ENCODE data around the gene WNT16.

The WNT16 gene

GRCh38 chr7:121344093-121344492, 15.3 kb downstream of the WNT16 start:
- no peak for DNase-seq (ENCODE audit: low spot score)

GRCh38 chr7:121344497-121344896, 15.7 kb downstream of the WNT16 start:
- DNase-seq (ENCODE audit: low spot score): no peak

DNA sequence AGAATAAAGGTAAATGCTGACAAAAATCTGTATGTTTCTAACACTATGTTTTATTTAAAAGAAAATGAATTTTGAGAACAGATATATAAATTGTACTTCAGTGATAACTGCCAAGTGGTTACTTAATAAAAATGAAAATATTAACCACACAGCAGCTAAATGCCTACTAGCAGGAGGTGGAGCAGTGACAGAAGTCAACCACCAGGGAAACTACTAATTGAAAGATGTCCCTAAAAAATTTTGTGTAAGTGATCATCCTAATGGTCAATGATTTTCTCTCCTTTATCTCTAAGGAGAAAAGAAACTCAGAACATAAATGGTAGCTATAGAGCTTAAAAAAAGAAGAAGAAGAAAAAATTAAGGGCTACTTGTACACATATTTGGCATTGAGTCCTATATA, 22.9 kb downstream of the WNT16 start:
- DNase-seq (ENCODE audit: low spot score): no peak

DNA sequence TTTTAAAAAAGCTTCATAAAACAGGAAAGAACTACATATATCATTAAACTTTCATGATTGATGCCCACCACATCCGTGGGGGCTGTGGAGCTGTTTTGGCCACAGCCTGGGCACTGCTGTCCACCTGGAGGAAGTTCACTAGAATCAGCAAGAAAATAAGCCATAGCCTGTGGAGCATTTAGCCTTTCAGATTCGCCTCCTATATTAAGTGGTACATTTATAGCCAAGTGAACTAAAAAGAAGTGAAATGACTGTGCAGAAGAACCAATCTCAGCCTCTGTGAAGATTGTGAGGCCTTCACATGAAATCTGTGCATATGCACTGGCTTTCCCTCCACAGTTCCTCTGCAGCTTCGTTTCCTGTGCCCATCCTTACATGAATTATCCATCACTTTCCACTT, 23.5 kb downstream of the WNT16 start:
- no peak for DNase-seq (ENCODE audit: low spot score)

DNA sequence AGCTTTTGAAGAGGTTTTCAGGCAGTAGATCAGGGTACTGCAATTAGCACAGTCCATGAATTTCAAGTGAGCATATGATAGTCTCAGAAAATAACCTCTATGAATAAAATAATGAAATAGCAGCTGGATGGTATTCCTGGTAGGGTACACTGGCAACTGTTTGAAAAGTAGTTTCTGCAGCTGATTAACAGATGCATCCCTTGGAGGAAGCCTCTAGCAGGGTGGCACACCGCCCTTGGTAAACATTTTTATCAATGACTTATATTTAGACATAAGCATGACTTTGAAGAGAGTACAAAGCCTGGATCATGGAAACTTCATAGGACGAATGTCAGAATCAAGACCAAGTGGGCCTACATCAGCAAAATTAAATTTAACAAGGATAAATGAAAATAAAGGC, 26.8 kb downstream of the WNT16 start:
- no peak for DNase-seq (ENCODE audit: low spot score)

- no peak for DNase-seq (ENCODE audit: low spot score)
Observed at GRCh38 chr7:121360564-121360963, 31.8 kb downstream of the WNT16 start.

DNA sequence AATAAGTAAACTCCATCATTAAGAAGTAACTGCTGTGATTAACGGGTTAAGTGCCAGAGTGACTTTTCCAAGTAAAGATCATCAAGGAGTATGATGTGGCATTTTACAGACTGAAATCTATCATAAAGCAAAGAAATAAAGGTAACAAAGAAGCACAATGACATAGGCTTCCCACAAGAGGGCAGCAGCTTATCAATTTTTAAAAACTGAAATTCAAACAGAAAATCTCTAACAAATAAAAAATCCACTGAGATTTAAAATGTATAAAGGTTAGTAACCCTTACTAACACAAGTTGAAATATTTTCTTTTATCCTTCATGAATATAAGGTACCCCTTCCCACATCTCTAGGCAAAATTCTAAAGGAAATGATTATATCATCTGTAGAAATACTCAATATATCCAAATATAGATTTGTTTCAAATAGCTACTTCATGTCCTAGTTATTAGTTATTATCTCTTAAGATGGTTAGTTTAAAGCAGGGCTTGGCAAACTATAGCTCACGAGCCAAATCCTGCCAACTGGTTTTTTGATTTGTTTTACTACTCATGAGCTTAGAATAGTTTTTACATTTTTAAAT, 38.1 kb downstream of the WNT16 start:
- DNase-seq (ENCODE audit: low spot score): peak; percentile 56

DNA sequence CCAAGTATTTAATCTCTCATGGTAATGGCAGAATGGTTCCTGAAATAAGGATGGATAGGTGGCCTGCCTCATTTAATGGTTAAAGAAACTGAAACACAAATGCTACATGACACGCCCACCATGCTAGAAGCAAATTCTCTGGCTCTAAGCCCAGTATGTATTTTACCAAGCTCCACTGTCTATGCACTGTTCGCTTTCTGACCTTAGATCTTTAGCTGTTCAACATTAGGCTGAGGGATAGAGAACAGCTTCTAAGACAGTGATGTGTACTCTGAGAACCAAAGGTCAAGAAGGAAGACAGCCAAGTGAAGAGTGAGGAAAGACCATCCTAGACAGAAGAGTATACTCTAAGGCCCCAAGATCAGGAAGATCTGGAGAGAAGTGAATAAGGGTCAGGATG, 40.7 kb downstream of the WNT16 start:
- DNase-seq (ENCODE audit: low spot score): peak; percentile 44

- DNase-seq (ENCODE audit: low spot score): no peak
Observed at GRCh38 chr7:121371367-121371766, 42.6 kb downstream of the WNT16 start.

- no peak for DNase-seq (ENCODE audit: low spot score)
Observed at GRCh38 chr7:121371883-121372282, 43.1 kb downstream of the WNT16 start.

DNA sequence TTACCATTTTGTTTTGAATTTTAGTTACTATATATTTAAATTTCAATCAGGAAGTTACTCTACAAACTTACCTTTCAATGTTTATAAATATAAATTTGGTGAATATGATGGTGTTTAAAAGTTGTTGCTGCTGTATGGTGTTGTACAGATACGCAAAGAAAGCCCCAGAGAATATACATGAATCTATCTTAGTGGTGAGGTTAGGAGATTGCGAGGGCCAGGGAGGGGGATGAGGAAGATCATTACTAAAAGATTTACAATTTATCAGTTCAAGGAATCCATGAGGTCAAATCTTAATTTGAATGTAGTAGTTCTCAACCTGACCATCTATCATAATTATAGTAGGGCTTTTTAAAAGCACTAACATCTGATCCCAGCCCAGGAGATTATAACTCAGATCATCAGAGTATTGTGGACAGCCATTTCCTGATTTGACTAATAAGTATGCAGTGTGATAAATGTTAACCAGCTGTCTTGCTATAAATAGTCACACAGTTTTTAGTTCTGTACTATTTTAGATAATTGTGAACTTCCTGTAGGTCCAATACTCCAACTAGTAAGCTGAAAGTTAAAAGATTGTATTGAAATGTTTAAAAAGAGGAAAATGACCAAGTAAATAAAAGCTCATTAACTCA, 43.7 kb downstream of the WNT16 start:
- no peak for DNase-seq (ENCODE audit: low spot score)

DNA sequence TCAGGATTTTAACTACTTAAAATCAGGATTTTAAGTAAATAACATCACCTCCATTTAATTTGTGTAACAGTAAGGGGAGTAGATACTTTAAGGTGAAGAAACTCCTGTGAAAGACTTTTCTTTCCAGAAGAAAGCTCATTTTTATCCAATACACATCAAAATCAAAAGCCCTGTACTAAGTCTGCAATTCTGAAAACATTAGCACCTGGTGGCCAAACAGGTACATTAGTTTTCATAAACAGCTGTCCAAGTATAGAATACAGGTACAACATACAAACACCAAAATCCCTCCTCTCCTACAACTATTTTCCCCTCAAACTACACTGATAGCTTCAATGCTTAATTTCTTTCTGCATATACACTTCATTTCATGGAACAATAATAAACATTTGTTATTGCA, 44.4 kb downstream of the WNT16 start:
- no peak for DNase-seq (ENCODE audit: low spot score)

DNA sequence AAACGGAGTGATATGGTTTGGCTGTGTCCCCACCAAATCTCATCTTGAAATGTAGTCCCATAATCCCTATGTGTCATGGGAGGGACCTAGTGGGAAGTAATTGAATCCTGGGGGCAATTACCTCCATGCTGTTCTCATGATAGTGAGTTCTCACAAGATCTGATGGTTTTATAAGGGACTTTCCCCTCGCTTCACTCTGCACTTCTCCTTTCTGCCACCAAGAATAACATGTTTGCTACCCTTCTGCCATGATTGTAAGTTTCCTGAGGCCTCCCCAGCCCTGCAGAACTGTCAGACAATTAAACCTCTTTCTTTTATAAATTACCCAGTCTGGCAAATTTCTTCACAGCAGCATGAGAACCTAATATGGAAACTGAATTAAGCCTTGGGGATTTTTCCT, 48.2 kb downstream of the WNT16 start:
- DNase-seq (ENCODE audit: low spot score): no peak

DNA sequence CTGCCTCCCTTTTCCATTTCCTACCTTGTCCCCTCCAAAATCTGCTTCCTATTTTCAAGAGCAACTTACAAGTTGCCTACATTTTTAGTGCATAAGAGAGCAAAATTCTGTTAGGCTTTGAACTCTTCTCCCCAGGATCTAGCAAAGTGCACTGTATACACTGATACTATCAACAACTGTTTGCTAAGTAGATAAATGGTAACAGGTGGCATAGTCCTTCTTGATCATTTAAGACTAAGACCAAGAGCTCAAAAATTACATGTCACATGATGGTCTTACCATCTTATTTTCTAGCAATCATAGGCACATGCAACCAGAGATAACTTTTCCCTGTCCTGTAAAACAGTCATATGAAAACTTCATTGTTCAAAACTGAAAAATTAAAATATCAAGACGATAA, 51.1 kb downstream of the WNT16 start:
- DNase-seq (ENCODE audit: low spot score): no peak

GRCh38 chr7:121382473-121382872, 53.7 kb downstream of the WNT16 start:
- no peak for DNase-seq (ENCODE audit: low spot score)

DNA sequence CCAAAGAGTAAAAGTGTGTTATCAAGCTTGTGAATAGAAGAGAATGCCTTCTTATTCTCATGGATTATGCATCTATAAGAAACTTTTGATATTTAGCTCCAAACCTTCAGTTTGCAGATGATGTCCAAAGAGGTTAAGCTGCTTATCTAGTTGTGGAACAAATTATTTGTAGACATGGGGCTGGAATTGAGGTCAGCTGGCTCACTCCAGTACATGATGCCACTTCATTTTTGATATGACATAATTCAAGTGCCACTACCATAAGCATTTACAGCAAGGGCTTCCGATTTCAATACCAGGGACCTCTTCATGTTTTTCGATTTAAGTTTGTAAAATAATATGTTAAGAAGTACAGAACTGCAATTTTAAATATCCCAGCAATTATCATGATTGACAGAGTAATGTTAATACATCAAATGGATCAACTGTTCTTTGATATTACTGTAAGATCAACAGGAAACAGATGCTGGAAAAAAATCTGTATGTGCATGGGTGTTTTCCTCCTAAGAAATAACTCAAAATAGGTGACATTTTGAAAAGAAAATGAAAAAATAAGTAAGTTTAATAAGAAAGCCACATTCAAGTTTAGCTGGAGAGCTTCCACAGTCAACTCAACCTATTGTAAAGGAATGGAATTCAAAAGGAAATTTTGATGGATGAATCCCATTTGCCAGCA, 54.6 kb downstream of the WNT16 start:
- no peak for DNase-seq (ENCODE audit: low spot score)

GRCh38 chr7:121384265-121384664, 55.5 kb downstream of the WNT16 start:
- no peak for DNase-seq (ENCODE audit: low spot score)

DNA sequence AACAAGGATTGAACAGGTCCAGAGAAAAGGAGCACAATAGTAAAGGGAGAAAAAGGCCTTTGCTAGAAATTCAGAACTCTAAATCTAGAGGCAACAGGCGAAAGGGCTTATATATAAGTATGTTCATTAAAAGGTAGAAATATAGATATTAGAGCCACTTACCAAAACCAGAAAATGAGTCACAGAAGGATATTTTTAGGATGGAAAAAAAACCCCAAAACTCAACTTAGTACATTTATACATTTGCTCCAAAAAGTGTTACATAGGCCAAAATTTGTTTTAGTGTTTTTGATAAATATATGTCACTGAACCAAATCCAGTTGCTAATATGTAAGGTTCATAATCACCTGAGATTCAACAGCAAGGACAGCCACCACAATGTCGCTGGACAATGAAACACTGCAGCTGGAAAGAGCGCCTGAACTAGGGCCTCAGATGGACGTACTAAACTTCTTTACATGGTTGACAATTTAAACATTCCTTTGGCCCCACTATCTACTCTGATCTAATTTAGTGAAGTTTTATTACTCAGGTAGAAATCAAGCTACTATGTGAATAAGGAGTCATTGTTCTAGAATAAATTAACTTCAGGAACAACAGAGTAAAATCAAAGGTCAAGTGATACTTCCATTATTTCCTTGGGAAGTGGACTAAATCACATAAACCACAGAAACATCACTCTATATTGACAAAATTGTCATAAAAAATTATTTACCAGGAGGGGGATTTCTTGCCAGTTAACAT, 56.4 kb downstream of the WNT16 start:
- no peak for DNase-seq (ENCODE audit: low spot score)

DNA sequence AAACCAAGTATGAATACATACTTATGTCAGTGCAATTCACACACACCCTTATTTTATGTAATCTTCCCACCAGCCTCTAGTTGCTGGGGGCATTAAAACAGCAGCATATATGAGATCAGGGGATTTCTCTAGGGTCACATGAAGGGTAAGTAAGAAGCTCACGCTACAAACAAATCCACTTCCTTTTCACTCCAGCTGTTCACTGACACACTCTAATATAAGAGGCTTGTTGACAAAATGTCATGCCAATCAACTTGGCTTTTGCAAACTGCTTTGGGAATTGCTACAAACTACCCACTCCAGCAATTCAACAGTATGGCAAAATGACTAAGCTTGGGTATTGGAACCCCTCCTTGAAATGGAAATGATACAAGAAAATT, 57.0 kb downstream of the WNT16 start:
- no peak for DNase-seq (ENCODE audit: low spot score)

GRCh38 chr7:121388950-121389349, 60.1 kb downstream of the WNT16 start:
- DNase-seq (ENCODE audit: low spot score): no peak

- DNase-seq (ENCODE audit: low spot score): no peak
Observed at GRCh38 chr7:121390109-121390508, 61.3 kb downstream of the WNT16 start.

GRCh38 chr7:121390617-121391016, 61.8 kb downstream of the WNT16 start:
- no peak for DNase-seq (ENCODE audit: low spot score)

Measured in kidney tubule cell (primary cell).